ENCODE results near the gene ZNF638.
A peak's percentile ranks its signal among the peaks of the same experiment; 100 is the strongest.

DNA sequence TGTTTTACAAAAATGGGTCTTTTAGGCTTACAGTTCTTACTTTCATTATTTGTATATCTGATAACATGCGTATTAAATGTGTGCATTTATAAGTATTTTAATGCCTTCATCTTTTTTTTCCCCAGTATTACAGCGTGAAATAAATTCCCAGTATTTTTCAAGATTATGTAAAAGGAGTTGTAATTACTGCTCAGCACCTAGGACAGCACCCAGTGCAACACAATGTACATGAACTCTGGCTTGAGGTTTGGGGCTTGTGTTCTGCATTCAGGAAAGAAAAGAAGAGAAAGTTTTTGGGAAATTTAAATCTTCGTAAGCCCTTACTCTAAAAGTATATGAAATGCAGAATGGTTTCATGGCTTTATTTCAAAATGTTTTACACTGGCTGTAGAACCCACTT lies 16.7 kb downstream of the ZNF638 start:
- TF ChIP-seq, protein P1, sequence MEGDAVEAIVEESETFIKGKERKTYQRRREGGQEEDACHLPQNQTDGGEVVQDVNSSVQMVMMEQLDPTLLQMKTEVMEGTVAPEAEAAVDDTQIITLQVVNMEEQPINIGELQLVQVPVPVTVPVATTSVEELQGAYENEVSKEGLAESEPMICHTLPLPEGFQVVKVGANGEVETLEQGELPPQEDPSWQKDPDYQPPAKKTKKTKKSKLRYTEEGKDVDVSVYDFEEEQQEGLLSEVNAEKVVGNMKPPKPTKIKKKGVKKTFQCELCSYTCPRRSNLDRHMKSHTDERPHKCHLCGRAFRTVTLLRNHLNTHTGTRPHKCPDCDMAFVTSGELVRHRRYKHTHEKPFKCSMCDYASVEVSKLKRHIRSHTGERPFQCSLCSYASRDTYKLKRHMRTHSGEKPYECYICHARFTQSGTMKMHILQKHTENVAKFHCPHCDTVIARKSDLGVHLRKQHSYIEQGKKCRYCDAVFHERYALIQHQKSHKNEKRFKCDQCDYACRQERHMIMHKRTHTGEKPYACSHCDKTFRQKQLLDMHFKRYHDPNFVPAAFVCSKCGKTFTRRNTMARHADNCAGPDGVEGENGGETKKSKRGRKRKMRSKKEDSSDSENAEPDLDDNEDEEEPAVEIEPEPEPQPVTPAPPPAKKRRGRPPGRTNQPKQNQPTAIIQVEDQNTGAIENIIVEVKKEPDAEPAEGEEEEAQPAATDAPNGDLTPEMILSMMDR (IDR thresholded peaks at IDR 0.05; ENCODE audit: low read depth, low read length, missing input control): no peak
- TF ChIP-seq NR2F2 (IDR thresholded peaks at IDR 0.05) (no peak), TAF1 (conservative IDR thresholded peaks at IDR 0.05) (no peak), YY1 (IDR thresholded peaks at IDR 0.05) (no peak), SP1 (IDR thresholded peaks at IDR 0.05) (no peak), HNF4G (IDR thresholded peaks at IDR 0.05) (no peak), JUND (IDR thresholded peaks at IDR 0.05) (no peak), EGR1 (IDR thresholded peaks at IDR 0.05; ENCODE audit: low read depth in 2 of 2) (no peak)
- TF ChIP-seq, protein P2, sequence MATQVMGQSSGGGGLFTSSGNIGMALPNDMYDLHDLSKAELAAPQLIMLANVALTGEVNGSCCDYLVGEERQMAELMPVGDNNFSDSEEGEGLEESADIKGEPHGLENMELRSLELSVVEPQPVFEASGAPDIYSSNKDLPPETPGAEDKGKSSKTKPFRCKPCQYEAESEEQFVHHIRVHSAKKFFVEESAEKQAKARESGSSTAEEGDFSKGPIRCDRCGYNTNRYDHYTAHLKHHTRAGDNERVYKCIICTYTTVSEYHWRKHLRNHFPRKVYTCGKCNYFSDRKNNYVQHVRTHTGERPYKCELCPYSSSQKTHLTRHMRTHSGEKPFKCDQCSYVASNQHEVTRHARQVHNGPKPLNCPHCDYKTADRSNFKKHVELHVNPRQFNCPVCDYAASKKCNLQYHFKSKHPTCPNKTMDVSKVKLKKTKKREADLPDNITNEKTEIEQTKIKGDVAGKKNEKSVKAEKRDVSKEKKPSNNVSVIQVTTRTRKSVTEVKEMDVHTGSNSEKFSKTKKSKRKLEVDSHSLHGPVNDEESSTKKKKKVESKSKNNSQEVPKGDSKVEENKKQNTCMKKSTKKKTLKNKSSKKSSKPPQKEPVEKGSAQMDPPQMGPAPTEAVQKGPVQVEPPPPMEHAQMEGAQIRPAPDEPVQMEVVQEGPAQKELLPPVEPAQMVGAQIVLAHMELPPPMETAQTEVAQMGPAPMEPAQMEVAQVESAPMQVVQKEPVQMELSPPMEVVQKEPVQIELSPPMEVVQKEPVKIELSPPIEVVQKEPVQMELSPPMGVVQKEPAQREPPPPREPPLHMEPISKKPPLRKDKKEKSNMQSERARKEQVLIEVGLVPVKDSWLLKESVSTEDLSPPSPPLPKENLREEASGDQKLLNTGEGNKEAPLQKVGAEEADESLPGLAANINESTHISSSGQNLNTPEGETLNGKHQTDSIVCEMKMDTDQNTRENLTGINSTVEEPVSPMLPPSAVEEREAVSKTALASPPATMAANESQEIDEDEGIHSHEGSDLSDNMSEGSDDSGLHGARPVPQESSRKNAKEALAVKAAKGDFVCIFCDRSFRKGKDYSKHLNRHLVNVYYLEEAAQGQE (IDR thresholded peaks at IDR 0.05): peak; percentile 99
- TF ChIP-seq, protein P3, sequence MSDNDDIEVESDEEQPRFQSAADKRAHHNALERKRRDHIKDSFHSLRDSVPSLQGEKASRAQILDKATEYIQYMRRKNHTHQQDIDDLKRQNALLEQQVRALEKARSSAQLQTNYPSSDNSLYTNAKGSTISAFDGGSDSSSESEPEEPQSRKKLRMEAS (IDR thresholded peaks at IDR 0.05): no peak
- TF ChIP-seq, protein P4, sequence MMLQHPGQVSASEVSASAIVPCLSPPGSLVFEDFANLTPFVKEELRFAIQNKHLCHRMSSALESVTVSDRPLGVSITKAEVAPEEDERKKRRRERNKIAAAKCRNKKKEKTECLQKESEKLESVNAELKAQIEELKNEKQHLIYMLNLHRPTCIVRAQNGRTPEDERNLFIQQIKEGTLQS (IDR thresholded peaks at IDR 0.05): no peak
- TF ChIP-seq, protein P5, sequence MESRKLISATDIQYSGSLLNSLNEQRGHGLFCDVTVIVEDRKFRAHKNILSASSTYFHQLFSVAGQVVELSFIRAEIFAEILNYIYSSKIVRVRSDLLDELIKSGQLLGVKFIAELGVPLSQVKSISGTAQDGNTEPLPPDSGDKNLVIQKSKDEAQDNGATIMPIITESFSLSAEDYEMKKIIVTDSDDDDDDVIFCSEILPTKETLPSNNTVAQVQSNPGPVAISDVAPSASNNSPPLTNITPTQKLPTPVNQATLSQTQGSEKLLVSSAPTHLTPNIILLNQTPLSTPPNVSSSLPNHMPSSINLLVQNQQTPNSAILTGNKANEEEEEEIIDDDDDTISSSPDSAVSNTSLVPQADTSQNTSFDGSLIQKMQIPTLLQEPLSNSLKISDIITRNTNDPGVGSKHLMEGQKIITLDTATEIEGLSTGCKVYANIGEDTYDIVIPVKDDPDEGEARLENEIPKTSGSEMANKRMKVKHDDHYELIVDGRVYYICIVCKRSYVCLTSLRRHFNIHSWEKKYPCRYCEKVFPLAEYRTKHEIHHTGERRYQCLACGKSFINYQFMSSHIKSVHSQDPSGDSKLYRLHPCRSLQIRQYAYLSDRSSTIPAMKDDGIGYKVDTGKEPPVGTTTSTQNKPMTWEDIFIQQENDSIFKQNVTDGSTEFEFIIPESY (IDR thresholded peaks at IDR 0.05): no peak
